ENCODE data around the gene AKAP8L. TPM values are rescaled to one million over a fixed set of nuclear protein-coding genes. Genes with fewer than 3 reads are reported as not detected.

AKAP8L gene
- total RNA-seq, 1 experiment from 2014 or later = 132 TPM

- ChIA-PET CTCF (interaction anchor here (0.5 kb wide), 1 partner anchor 1339 kb away, joined by 3 read pairs; no protein-coding TSS in a partner anchor), POLR2A (ENCODE audit: low non-redundant PET) (interaction anchor here (0.5 to 0.6 kb wide), 2 partner anchors 11 to 637 kb away, joined by 3 to 4 read pairs; no protein-coding TSS in a partner anchor)
- BruUV-seq (replicated peaks) = no TSS peak
- peaks cover 37% of the 10 kb centered on the region for H3K36me3 ChIP-seq (ENCODE audit: insufficient read depth, low read length, poor library complexity, severe bottlenecking)
- H3K9me3 ChIP-seq (ENCODE audit: low read depth, low read length, poor library complexity, severe bottlenecking) = no peaks in the 10 kb centered on the region
- peak overlapping the region; percentile 89 for H3K27ac ChIP-seq (ENCODE audit: low read depth, low read length, poor library complexity, severe bottlenecking)
- H3K27me3 ChIP-seq (replicated peaks; ENCODE audit: insufficient read depth, low read depth, low read length, poor library complexity) = no peaks in the 10 kb centered on the region
- no peak for TF ChIP-seq CTCF (conservative IDR thresholded peaks at IDR 0.05; ENCODE audit: low read depth, low read length)
- TF ChIP-seq EZH2 (IDR thresholded peaks at IDR 0.05; ENCODE audit: borderline replicate concordance, low read depth, low read length, poor library complexity, severe bottlenecking) = no peak
- intact Hi-C loops (cut with micrococcal nuclease; ENCODE audit: unreplicated experiment) = no loop called here
- DNase-seq (ENCODE audit: low spot score) = no peak
- H3K4me3 ChIP-seq (ENCODE audit: low read depth, low read length, poor library complexity, severe bottlenecking) = peak overlapping the region; percentile 80
- H3K4me1 ChIP-seq (ENCODE audit: insufficient read depth, low read length, poor library complexity, severe bottlenecking) = peaks cover 14% of the 10 kb centered on the region
Measured at GRCh38 chr19:15430526-15431120, 11.8 kb upstream of the AKAP8L start.

DNA sequence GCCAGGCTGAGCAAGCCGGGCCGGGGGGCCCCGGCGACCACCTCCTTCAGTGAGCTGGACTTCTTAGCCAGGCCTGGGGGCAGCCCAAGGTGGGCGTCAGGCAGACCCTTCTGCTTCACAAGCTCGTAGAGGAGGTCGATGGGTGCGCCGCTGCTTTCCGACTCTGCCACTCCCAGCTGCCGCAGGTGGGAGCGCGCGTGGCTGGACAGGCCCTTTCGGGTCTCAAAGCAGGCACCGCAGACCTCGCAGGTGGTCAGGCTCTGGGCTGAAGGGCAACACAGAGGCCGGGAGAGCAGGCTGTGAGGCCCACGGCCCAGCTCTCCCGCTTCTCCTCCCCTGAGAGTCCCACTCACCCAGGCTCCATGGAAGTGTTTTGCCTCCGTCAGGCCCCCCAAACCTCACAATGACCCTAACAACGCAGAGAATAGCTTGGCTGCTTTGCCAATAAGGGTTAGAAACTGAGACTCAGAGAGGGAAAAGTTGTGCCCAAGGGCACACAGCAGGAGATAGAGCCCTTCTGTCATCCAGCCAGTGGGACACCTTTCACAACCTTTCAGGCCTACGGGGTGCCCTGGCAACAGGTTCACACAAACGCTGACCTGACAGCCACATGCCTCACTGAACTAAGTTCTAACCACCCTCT is 11.2 kb upstream of the AKAP8L start:
- peaks cover 43% of the 10 kb centered on the region for H3K36me3 ChIP-seq (ENCODE audit: insufficient read depth, low read length, poor library complexity, severe bottlenecking)
- no peak overlapping the region for H3K4me3 ChIP-seq (ENCODE audit: low read depth, low read length, poor library complexity, severe bottlenecking)
- no TSS peak for BruUV-seq (replicated peaks)
- POLR2A ChIA-PET (ENCODE audit: low non-redundant PET) = interaction anchor here (0.5 to 0.6 kb wide), 2 partner anchors 306 to 637 kb away, joined by 3 read pairs; no protein-coding TSS in a partner anchor
- no peak for TF ChIP-seq CTCF (conservative IDR thresholded peaks at IDR 0.05; ENCODE audit: low read depth, low read length)
- TF ChIP-seq EZH2 (IDR thresholded peaks at IDR 0.05; ENCODE audit: borderline replicate concordance, low read depth, low read length, poor library complexity, severe bottlenecking) = no peak
- no peaks in the 10 kb centered on the region for H3K9me3 ChIP-seq (ENCODE audit: low read depth, low read length, poor library complexity, severe bottlenecking)
- intact Hi-C loops (cut with micrococcal nuclease; ENCODE audit: unreplicated experiment) = no loop called here
- no peaks in the 10 kb centered on the region for H3K27me3 ChIP-seq (replicated peaks; ENCODE audit: insufficient read depth, low read depth, low read length, poor library complexity)
- no peak overlapping the region for H3K27ac ChIP-seq (ENCODE audit: low read depth, low read length, poor library complexity, severe bottlenecking)
- DNase-seq (ENCODE audit: low spot score) = no peak
- CTCF ChIA-PET = no interaction called here
- H3K4me1 ChIP-seq (ENCODE audit: insufficient read depth, low read length, poor library complexity, severe bottlenecking) = peaks cover 14% of the 10 kb centered on the region

DNA sequence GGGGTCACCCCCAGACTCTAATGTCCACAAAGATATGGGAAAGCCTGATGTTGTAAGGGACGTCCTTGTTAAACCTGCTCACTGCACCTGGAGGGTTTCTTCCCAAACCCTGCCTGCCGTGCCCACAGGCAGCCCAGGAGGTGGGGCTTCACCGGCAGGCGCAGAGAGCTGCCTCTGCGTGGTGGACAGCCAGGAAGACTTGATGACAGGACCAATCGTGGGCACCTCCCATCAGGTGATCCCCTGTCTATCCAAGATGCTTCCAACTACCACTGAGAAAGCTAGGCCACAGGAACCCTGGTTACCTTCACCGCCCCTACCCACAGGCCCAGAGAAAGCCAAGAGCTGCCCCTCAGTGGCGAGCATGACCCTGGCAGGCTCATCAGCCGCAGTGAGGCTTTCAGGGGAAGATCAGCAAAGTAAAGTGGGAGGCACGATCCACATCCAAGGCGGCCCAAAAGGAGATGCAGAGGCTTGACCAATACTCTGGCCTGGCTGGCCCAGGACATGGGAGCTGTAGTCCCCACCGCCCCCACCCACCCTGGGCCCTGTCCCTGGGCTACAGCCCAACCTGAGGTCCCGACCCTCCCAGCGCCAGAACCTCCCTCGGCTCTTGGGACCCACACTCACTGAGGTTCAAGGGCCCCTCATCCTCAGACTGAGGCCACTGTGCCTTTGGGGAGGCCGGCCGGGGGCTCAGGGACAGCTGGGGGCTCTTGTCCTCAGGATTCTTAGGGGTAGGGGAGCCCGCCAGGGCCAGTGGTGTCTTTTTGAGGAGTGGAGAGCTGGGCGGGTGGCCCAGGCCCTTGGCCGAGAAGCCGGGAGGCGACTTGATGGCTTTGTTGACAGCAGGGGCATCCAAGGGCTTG is 10.4 kb upstream of the AKAP8L start:
- ChIA-PET CTCF (no interaction called here), POLR2A (ENCODE audit: low non-redundant PET) (interaction anchor here (0.6 kb wide), 1 partner anchor 305 kb away, joined by 3 read pairs; no protein-coding TSS in a partner anchor)
- no peak overlapping the region for H3K4me3 ChIP-seq (ENCODE audit: low read depth, low read length, poor library complexity, severe bottlenecking)
- H3K4me1 ChIP-seq (ENCODE audit: insufficient read depth, low read length, poor library complexity, severe bottlenecking) = peaks cover 14% of the 10 kb centered on the region
- no peak for DNase-seq (ENCODE audit: low spot score)
- intact Hi-C loops (cut with micrococcal nuclease; ENCODE audit: unreplicated experiment) = no loop called here
- H3K27me3 ChIP-seq (replicated peaks; ENCODE audit: insufficient read depth, low read depth, low read length, poor library complexity) = no peaks in the 10 kb centered on the region
- H3K27ac ChIP-seq (ENCODE audit: low read depth, low read length, poor library complexity, severe bottlenecking) = no peak overlapping the region
- BruUV-seq (replicated peaks) = no TSS peak
- no peak for TF ChIP-seq EZH2 (IDR thresholded peaks at IDR 0.05; ENCODE audit: borderline replicate concordance, low read depth, low read length, poor library complexity, severe bottlenecking)
- TF ChIP-seq CTCF (conservative IDR thresholded peaks at IDR 0.05; ENCODE audit: low read depth, low read length) = no peak
- H3K9me3 ChIP-seq (ENCODE audit: low read depth, low read length, poor library complexity, severe bottlenecking) = no peaks in the 10 kb centered on the region
- H3K36me3 ChIP-seq (ENCODE audit: insufficient read depth, low read length, poor library complexity, severe bottlenecking) = peaks cover 50% of the 10 kb centered on the region
